WTC11 (cell line): ENCODE measurements around the gene PI4KA. TPM values are rescaled to one million over a fixed set of nuclear protein-coding genes. Genes with fewer than 3 reads are reported as not detected.

Experiments used
- ATAC-seq: fragments of 200-7000 bp; cut with Tn5 transposase; 2 replicates; pipeline ENCODE4 v1.10.0; 2021; ENCODE audit warnings: mild to moderate bottlenecking, moderate library complexity
- CTCF ChIA-PET: fragments of 300-600 bp; sonication (Branson Sonifier 250); formaldehyde crosslinking; loops from one replicate; lab custom pipeline; 2021; ENCODE audit warnings: antibody characterized with exemption; lab: Charles Lee
- POLR2A ChIA-PET: fragments of 350-600 bp; sonication (Branson Sonifier 250); formaldehyde crosslinking; loops from one replicate; lab custom pipeline; 2021; ENCODE audit warnings: antibody characterized with exemption; lab: Charles Lee
- DNase-seq: peaks from one replicate; pipeline ENCODE4 v3.0.0; 2021; ENCODE audit warnings: low spot score
- H3K27ac Mint-ChIP-seq: 2 replicates; pipeline ENCODE4 v1.8.0; 2021; ENCODE audit warnings: mixed read lengths
- H3K27me3 Mint-ChIP-seq: 2 replicates; pipeline ENCODE4 v1.8.0; 2021; ENCODE audit warnings: low read depth, mild to moderate bottlenecking, moderate library complexity, mixed read lengths
- H3K36me3 Mint-ChIP-seq: 2 replicates; pipeline ENCODE4 v1.8.0; 2021; ENCODE audit warnings: mixed read lengths
- H3K4me1 Mint-ChIP-seq: 2 replicates; pipeline ENCODE4 v1.8.0; 2022; ENCODE audit warnings: mixed read lengths
- H3K4me3 Mint-ChIP-seq: 2 replicates; pipeline ENCODE4 v1.8.0; 2021; ENCODE audit warnings: mild to moderate bottlenecking, moderate library complexity, mixed read lengths
- H3K9me3 Mint-ChIP-seq: 2 replicates; pipeline ENCODE4 v1.8.0; 2021; ENCODE audit warnings: mixed read lengths
- ATF3 ChIP-seq: sonication (generic); formaldehyde crosslinking; conservative IDR thresholded peaks from 2 replicates; pipeline ENCODE4 v1.8.1; 2022; ENCODE audit warnings: mild to moderate bottlenecking, missing genetic modification reagents
- FOXJ3 ChIP-seq: sonication (generic); formaldehyde crosslinking; IDR thresholded peaks from 2 replicates; pipeline ENCODE4 v1.9.0; 2021; ENCODE audit warnings: missing genetic modification reagents, mild to moderate bottlenecking, borderline replicate concordance
- GRHL2 ChIP-seq: fragments of 250-450 bp; sonication (Bioruptor Pico); IDR thresholded peaks from 2 replicates; pipeline ENCODE4 v1.8.0; 2022; ENCODE audit warnings: mild to moderate bottlenecking, moderate library complexity; ENCODE audit not compliant: insufficient replicate concordance, severe bottlenecking
- JAZF1 ChIP-seq: fragments of 250-450 bp; sonication (Bioruptor Pico); IDR thresholded peaks from 2 replicates; pipeline ENCODE4 v1.9.0; 2021; ENCODE audit warnings: moderate library complexity, mild to moderate bottlenecking, inconsistent platforms
- NFATC4 ChIP-seq: fragments of 250-450 bp; sonication (Bioruptor Pico); IDR thresholded peaks from 2 replicates; pipeline ENCODE4 v1.9.0; 2021; ENCODE audit warnings: mild to moderate bottlenecking
- NFE2L1 ChIP-seq: sonication (generic); formaldehyde crosslinking; IDR thresholded peaks from 2 replicates; pipeline ENCODE4 v1.8.1; 2023; ENCODE audit warnings: missing genetic modification reagents
- PRDM15 ChIP-seq: sonication (generic); formaldehyde crosslinking; IDR thresholded peaks from 2 replicates; pipeline ENCODE4 v1.8.0; 2022; ENCODE audit warnings: missing genetic modification reagents
- RORB ChIP-seq: fragments of 250-450 bp; sonication (Bioruptor Pico); IDR thresholded peaks from 2 replicates; pipeline ENCODE4 v1.9.0; 2021; ENCODE audit warnings: mild to moderate bottlenecking
- SOX15 ChIP-seq: fragments of 250-450 bp; sonication (Bioruptor Pico); IDR thresholded peaks from 2 replicates; pipeline ENCODE4 v1.9.0; 2021; ENCODE audit warnings: mild to moderate bottlenecking
- ZBTB21 ChIP-seq: sonication (generic); formaldehyde crosslinking; IDR thresholded peaks from 2 replicates; pipeline ENCODE4 v1.8.1; 2023; ENCODE audit warnings: mild to moderate bottlenecking, missing genetic modification reagents, borderline replicate concordance
- ZNF138 ChIP-seq: sonication (generic); formaldehyde crosslinking; conservative IDR thresholded peaks from 2 replicates; pipeline ENCODE4 v1.8.1; 2022; ENCODE audit warnings: mild to moderate bottlenecking, moderate library complexity, missing genetic modification reagents
- ZNF671 ChIP-seq: fragments of 250-450 bp; sonication (Bioruptor Pico); IDR thresholded peaks from 2 replicates; pipeline ENCODE4 v1.8.0; 2021; ENCODE audit warnings: mild to moderate bottlenecking
- total RNA-seq: library from RNA; stranded (reverse); gene quantifications from 3 replicates; pipeline ENCODE4 v1.2.3, GENCODE V29; 2021
- TF ChIP-seq, protein P1 (sequence below): fragments of 250-450 bp; sonication (Bioruptor Pico); IDR thresholded peaks from 2 replicates; pipeline ENCODE4 v2.1.2; 2022; ENCODE audit warnings: mild to moderate bottlenecking, moderate library complexity
- TF ChIP-seq, protein P2 (sequence below): sonication (generic); formaldehyde crosslinking; IDR thresholded peaks from 2 replicates; pipeline ENCODE4 v1.8.0; 2022; ENCODE audit warnings: mild to moderate bottlenecking, missing genetic modification reagents
- TF ChIP-seq, protein P3 (sequence below): fragments of 250-450 bp; sonication (Bioruptor Pico); IDR thresholded peaks from 2 replicates; pipeline ENCODE4 v1.9.0; 2021; ENCODE audit warnings: mild to moderate bottlenecking
- TF ChIP-seq, protein P4 (sequence below): fragments of 250-450 bp; sonication (Bioruptor Pico); IDR thresholded peaks from 2 replicates; pipeline ENCODE4 v1.9.0; 2021; ENCODE audit warnings: moderate library complexity, mild to moderate bottlenecking, inconsistent platforms, borderline replicate concordance
- TF ChIP-seq, protein P5 (sequence below): sonication (generic); formaldehyde crosslinking; IDR thresholded peaks from 2 replicates; pipeline ENCODE4 v1.8.1; 2023; ENCODE audit warnings: mild to moderate bottlenecking, missing genetic modification reagents, borderline replicate concordance

Gene PI4KA
- total RNA-seq, 1 experiment from 2014 or later = 45.5 TPM

GRCh38 chr22:20818471-20818870, 40.1 kb downstream of the PI4KA start (continued):
- TF ChIP-seq GRHL2 = no peak
- TF ChIP-seq, all 79 proteins: peak for 0

DNA sequence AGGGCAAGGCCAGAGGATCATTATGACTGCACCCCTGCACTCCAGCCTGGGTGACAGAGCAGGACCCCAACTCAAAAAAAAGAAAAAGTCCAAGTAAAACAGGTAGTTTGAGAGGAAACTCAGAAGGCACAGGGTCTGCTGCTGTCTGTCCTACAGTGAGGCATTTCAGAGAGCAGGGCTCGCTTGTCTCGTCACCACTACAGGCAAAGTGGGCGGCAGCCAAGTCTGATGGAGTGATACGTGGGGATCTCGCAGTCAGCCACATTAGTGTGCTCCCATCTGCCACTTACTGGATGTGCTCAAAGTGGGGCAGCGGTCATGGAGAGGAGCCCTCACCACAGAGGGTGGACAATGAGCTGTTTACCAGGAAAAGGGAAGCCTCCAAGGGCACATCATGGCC, 42.1 kb downstream of the PI4KA start:
- DNase-seq (no peak), ATAC-seq (no peak)
- TF ChIP-seq RORB (CRISPR knock-in tag) = no peak
- no peak for TF ChIP-seq ZNF671
- TF ChIP-seq, protein P1, sequence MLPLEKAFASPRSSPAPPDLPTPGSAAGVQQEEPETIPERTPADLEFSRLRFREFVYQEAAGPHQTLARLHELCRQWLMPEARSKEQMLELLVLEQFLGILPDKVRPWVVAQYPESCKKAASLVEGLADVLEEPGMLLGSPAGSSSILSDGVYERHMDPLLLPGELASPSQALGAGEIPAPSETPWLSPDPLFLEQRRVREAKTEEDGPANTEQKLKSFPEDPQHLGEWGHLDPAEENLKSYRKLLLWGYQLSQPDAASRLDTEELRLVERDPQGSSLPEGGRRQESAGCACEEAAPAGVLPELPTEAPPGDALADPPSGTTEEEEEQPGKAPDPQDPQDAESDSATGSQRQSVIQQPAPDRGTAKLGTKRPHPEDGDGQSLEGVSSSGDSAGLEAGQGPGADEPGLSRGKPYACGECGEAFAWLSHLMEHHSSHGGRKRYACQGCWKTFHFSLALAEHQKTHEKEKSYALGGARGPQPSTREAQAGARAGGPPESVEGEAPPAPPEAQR (CRISPR knock-in tag) = no peak
- TF ChIP-seq, protein P2, sequence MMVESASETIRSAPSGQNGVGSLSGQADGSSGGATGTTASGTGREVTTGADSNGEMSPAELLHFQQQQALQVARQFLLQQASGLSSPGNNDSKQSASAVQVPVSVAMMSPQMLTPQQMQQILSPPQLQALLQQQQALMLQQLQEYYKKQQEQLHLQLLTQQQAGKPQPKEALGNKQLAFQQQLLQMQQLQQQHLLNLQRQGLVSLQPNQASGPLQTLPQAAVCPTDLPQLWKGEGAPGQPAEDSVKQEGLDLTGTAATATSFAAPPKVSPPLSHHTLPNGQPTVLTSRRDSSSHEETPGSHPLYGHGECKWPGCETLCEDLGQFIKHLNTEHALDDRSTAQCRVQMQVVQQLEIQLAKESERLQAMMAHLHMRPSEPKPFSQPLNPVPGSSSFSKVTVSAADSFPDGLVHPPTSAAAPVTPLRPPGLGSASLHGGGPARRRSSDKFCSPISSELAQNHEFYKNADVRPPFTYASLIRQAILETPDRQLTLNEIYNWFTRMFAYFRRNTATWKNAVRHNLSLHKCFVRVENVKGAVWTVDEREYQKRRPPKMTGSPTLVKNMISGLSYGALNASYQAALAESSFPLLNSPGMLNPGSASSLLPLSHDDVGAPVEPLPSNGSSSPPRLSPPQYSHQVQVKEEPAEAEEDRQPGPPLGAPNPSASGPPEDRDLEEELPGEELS (CRISPR knock-in tag) = no peak
- TF ChIP-seq ZBTB21 (CRISPR knock-in tag) = no peak
- TF ChIP-seq JAZF1 (CRISPR knock-in tag) = no peak
- TF ChIP-seq ZNF138 (CRISPR knock-in tag) = no peak
- no peak for TF ChIP-seq SOX15 (CRISPR knock-in tag)
- no peak for TF ChIP-seq NFE2L1 (CRISPR knock-in tag)
- TF ChIP-seq FOXJ3 (CRISPR knock-in tag) = no peak
- TF ChIP-seq, protein P3, sequence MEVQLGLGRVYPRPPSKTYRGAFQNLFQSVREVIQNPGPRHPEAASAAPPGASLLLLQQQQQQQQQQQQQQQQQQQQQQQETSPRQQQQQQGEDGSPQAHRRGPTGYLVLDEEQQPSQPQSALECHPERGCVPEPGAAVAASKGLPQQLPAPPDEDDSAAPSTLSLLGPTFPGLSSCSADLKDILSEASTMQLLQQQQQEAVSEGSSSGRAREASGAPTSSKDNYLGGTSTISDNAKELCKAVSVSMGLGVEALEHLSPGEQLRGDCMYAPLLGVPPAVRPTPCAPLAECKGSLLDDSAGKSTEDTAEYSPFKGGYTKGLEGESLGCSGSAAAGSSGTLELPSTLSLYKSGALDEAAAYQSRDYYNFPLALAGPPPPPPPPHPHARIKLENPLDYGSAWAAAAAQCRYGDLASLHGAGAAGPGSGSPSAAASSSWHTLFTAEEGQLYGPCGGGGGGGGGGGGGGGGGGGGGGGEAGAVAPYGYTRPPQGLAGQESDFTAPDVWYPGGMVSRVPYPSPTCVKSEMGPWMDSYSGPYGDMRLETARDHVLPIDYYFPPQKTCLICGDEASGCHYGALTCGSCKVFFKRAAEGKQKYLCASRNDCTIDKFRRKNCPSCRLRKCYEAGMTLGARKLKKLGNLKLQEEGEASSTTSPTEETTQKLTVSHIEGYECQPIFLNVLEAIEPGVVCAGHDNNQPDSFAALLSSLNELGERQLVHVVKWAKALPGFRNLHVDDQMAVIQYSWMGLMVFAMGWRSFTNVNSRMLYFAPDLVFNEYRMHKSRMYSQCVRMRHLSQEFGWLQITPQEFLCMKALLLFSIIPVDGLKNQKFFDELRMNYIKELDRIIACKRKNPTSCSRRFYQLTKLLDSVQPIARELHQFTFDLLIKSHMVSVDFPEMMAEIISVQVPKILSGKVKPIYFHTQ = no peak
- TF ChIP-seq ATF3 (CRISPR knock-in tag) = no peak
- TF ChIP-seq NFATC4 = no peak
- TF ChIP-seq, protein P4, sequence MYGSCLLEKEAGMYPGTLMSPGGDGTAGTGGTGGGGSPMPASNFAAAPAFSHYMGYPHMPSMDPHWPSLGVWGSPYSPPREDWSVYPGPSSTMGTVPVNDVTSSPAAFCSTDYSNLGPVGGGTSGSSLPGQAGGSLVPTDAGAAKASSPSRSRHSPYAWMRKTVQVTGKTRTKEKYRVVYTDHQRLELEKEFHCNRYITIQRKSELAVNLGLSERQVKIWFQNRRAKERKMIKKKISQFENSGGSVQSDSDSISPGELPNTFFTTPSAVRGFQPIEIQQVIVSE = no peak
- no peak for TF ChIP-seq PRDM15
- TF ChIP-seq, protein P5, sequence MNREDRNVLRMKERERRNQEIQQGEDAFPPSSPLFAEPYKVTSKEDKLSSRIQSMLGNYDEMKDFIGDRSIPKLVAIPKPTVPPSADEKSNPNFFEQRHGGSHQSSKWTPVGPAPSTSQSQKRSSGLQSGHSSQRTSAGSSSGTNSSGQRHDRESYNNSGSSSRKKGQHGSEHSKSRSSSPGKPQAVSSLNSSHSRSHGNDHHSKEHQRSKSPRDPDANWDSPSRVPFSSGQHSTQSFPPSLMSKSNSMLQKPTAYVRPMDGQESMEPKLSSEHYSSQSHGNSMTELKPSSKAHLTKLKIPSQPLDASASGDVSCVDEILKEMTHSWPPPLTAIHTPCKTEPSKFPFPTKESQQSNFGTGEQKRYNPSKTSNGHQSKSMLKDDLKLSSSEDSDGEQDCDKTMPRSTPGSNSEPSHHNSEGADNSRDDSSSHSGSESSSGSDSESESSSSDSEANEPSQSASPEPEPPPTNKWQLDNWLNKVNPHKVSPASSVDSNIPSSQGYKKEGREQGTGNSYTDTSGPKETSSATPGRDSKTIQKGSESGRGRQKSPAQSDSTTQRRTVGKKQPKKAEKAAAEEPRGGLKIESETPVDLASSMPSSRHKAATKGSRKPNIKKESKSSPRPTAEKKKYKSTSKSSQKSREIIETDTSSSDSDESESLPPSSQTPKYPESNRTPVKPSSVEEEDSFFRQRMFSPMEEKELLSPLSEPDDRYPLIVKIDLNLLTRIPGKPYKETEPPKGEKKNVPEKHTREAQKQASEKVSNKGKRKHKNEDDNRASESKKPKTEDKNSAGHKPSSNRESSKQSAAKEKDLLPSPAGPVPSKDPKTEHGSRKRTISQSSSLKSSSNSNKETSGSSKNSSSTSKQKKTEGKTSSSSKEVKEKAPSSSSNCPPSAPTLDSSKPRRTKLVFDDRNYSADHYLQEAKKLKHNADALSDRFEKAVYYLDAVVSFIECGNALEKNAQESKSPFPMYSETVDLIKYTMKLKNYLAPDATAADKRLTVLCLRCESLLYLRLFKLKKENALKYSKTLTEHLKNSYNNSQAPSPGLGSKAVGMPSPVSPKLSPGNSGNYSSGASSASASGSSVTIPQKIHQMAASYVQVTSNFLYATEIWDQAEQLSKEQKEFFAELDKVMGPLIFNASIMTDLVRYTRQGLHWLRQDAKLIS (CRISPR knock-in tag) = no peak
- CTCF ChIA-PET = interaction anchor here (2.0 kb wide), 1 partner anchor 69 kb away, joined by 7 read pairs; no protein-coding TSS in a partner anchor
- Mint-ChIP-seq H3K27me3 (no peaks in the 10 kb centered on the region), H3K9me3 (no peaks in the 10 kb centered on the region), H3K4me1 (no peaks in the 10 kb centered on the region), H3K4me3 (no peak overlapping the region), H3K27ac (no peak overlapping the region; the same call in 1 of the 2 replicates), H3K36me3 (peaks cover 14% of the 10 kb centered on the region)
- POLR2A ChIA-PET = no interaction called here
